Body of pancreas (tissue), 4 donors: ENCODE measurements around the gene AUTS2.

Source experiments
- CTCF ChIP-seq, 7 experiments: fragments of 450-650 bp in 4 of 7; fragments of 200-600 bp in 3 of 7; sonication (generic) in 3 of 7; IDR thresholded peaks; one replicate each; pipeline ENCODE4 v1.5.1; 2016 to 2019; ENCODE audit warnings: antibody characterized with exemption in 7 of 7
- POLR2A ChIP-seq, 3 donors: fragments of 450-650 bp; IDR thresholded peaks; one replicate each; pipeline ENCODE4 v1.6.1; 2016; ENCODE audit warnings: antibody characterized with exemption in 3 of 3, mild to moderate bottlenecking in 2 of 3

DNA sequence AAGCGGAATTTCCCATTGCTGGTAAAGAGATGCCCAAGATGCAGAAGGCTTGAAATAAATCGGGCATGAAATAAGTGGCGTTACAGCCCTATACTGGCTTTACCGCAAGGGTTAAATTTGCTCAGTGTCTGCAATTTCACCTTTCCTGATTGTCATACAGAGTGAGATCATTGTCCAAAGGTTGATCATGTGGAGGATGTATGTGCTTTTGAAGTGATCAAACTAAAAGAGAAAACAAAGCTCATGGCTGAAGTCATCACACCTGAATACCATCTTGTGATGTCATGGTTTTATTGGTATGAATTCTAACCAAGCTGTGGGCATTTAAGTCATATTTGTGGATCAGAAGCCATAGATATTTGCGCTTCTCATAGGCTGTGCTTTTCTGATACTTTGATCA is 635.5 kb downstream of the AUTS2 start:
- TF ChIP-seq POLR2A (IDR thresholded peaks at IDR 0.05) = no peak
- no peak for TF ChIP-seq CTCF (IDR thresholded peaks at IDR 0.05)
